HEK293T (cell line): ENCODE data around the gene HSPG2.

ENCODE experiments used
- BHLHE40 ChIP-seq: fragments of 450-650 bp; IDR thresholded peaks from 2 replicates; pipeline ENCODE4 v1.6.1; 2016; ENCODE audit warnings: mild to moderate bottlenecking, moderate library complexity, borderline replicate concordance
- CTBP1 ChIP-seq: fragments of 450-650 bp; IDR thresholded peaks from 2 replicates; pipeline ENCODE4 v1.6.1; 2016; ENCODE audit warnings: borderline replicate concordance
- FOXM1 ChIP-seq: fragments of 450-650 bp; IDR thresholded peaks from 2 replicates; pipeline ENCODE4 v1.6.1; 2017; ENCODE audit warnings: mild to moderate bottlenecking, borderline replicate concordance
- L3MBTL2 ChIP-seq: fragments of 450-650 bp; conservative IDR thresholded peaks from 2 replicates; pipeline ENCODE4 v1.6.1; 2016; ENCODE audit warnings: mild to moderate bottlenecking

DNA sequence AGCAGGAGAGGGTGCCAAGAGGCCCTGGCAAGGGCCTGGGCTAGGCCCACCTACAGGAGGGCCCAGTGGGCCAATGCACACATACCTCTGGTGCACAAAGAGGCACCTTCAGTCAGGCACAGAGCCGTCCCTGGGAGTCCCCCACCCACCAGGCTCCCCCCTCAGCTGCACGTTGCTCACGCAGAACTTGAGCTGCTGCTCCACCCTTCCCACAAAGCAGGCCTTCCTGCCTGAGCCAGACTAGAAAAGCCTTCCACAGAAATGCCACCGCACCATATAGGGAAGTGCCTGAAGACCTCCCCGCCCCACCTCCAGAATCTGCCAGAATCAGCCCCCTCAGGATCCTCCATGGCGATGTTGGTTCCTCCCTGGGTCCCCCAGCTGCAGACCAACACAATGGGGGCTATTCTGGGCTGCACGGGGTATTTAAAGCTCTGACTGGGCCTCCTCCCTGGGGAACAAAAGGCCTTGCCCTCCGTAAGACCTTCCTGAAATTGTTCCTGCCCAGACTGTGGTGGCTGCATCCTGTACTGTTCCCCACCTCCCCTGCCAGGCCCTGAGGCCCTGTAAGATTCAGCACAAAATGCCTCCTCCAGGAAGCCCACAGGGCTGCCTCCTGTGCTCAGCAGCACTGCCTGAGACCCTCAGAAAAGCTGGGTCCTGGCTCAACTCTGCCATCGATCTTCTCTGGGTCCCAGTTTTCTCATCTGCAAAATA, 27.2 kb downstream of the HSPG2 start:
- TF ChIP-seq BHLHE40 (no peak), FOXM1 (no peak), CTBP1 (no peak), L3MBTL2 (no peak)
